ENCODE results near the gene FOXP1.

Gene FOXP1

DNA sequence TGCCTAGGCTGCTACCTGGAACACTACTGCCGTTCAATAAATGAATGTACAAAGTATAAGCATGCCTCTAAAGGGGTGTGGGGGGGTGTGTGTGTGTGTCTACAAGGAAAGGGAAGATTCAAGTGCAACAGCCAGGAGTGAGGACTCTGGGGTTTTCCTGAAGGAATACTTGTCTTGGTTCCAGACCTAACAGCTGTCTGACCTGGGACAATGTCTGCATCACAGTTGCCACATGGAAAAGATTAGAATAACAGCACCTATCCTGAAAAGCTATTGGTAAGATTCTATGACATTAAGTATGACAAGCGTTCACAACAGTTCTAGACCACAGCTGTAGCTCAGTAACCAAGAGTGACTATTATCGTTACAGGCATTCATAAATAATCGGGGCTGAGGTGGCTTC, 345.2 kb downstream of the FOXP1 start:
- no peak for DNase-seq (ENCODE audit: low spot score)

DNA sequence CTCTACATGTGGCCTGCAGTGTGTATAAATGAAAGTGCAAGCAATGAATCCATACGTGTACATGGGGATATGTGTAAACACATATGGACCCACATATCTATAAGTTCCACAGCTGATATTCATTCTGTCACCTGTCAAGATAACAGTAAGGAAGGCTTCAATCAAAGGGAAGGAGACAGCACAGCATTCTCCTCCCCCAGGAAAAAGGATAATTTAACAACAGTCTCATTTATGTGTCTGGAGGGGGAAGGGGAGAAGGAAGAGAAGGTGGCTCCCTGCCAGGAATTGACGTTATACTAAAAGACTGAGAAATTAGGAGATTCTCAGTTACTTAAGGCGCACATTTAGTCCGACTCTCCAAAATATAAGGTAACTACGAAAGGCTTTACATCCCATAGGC, 345.9 kb downstream of the FOXP1 start:
- DNase-seq (ENCODE audit: low spot score), result no peak

DNA sequence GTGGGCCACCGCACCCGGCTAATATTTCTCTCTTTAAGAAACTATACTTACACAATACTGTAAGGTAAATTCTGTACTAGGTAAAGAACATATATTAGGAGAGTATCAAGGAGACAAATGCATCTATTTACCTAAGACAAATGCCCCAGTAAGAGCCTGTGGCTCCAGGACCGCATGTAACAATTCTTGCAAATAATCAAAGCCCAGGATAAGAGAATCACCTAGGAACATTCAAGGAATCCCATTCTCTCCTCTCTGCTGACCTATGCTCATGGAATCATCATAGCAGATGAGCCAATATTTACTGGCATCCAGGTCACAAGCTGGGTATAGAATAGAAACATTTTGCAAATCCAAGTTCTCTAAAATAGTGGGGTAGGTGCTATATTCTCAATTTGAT, 347.7 kb downstream of the FOXP1 start:
- DNase-seq (ENCODE audit: low spot score), result no peak

DNA sequence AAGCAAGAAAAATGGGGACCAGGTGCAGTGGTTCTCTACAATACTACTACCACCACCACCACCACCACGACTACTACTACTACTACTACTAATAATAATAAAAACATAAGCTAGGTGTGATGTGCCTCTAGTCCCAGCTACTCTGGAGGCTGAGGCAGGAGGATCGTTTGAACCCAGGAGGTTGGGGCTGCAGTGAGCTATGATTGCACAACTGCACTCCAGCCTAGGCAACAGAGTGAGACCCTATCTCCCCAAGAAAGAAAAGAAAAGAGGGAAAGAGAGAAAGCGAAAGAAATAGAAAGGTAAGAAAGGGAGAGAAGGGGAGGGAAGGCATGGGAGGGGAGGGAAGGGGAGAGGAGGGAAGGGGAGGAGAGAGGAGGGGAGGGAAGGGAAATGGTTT, 350.6 kb downstream of the FOXP1 start:
- DNase-seq (ENCODE audit: low spot score), result no peak

DNA sequence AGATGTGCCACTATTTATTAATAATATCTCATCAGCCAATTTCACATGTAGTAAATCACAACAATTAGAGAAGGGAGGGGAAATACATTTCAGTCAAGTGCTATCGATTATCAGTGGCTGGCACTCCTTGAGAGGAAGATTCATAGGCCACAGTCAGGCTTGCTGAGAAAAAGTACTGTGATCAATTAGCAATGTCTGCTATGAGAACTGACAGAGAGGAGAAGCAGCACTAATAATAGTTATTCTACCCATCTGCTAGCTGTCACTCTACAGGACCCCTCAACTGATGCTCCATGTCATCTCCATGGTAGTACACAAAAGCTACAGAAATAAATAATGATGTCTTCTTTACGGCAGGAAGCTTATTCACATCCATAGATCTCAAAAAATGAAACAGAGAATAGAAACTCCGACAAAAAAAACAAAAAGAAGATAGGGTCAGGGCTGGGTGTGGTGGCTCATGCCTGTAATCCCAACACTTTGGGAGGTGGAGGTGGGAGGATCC, 351.3 kb downstream of the FOXP1 start:
- no peak for DNase-seq (ENCODE audit: low spot score)

DNA sequence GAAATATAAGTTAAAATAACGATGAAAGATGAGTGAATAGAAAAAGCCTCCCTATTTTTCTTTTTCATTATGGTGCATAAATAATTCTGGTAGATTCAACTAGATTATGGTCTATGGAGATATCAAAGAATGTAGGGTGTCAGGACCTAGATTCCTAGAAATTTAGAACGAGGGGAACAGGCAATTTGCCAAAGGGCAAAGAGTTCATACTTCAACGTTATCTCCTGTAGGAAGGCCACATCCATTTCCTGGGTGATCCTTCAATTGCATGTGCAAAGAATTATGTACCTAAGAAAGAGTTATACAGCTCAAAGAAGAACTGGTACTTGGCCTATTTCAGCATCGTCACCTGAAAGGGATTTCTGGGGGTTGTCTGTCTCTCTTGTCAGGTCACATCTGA, 351.8 kb downstream of the FOXP1 start:
- no peak for DNase-seq (ENCODE audit: low spot score)

DNA sequence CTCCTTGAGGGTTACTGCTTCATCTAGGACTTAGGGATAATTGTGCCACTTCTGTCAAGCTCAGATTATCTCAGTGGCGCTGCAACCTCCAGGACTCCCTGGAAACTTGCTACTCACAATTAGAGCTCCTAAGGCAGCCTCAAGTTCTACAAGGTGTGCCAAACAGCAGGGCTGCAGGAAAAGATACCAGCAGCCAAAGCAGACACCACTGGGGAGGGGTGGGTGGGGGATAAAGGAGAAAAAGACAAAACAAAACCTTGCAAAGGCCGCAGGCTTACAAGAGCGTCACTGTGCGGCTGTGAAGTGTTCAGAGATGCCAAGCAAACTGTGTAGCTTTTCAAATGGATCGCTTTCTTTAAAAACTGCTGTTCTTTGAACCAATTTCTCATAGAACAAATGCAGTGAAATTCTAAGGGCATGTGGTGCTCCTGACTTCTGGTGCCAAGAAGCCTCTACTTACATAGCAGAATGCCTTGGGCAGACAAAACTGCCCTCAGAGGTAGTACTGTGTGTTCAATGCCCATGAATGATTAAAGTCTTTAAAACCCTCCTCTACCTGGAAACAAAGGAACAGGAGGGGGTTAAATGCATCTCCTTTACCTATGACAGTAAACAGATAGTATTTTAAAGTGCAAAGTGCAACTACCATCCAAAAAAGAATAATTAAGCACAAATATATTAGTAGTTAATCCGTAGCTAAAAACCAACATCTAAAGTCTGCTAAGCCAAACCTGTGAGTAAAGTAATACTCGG, 353.4 kb downstream of the FOXP1 start:
- no peak for DNase-seq (ENCODE audit: low spot score)

DNA sequence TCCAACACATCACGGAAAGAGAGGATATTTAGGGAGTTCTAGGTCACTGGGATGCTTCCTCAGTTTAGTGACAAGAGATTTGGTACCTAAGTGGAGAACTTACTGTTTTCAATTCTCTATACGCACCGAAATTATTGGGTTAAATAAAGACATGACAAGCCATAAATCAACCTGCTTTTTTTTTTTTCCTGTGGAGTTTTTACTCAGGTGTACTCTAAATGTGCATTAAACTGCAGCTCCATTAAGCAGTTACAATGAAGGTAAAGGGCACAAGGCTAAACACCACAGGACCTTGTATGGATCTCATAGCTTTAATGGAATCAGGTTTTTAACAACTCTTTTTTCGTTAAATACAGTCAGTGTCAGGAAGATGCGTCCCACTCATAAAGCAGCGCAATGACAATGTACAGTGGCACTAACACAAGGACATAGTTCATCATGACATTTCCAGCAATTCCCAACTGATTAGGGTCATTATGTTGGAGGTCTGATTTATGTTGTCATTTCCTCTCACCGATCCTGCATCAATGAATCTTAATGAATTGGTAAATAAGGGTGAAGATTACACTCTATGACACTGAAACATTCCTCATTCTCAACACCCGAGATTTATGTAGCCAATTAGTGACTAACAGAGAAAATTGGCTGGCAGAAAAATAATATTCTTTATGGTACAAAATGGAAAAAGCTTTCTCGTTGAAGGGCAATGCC, 355.2 kb downstream of the FOXP1 start:
- no peak for DNase-seq (ENCODE audit: low spot score)

DNA sequence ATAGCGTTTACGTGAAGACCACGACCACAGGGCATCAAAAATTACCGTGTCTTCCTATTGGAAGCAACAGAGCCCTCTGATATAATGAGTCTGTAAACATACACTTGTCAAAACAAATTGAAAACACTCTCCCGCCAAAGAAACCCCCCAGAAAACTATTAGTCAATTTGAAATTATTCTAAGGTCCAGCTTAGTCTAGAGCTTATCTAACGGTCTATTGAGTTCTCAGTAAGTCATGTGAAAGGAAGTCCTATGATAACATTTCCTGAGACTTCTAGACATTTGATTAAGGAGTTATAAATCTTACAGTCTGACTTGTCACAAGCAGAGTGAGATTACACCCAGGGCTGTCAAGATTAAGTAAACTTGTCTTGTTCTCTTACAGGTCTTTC, 356.3 kb downstream of the FOXP1 start:
- peak; percentile 35 for DNase-seq (ENCODE audit: low spot score)

DNA sequence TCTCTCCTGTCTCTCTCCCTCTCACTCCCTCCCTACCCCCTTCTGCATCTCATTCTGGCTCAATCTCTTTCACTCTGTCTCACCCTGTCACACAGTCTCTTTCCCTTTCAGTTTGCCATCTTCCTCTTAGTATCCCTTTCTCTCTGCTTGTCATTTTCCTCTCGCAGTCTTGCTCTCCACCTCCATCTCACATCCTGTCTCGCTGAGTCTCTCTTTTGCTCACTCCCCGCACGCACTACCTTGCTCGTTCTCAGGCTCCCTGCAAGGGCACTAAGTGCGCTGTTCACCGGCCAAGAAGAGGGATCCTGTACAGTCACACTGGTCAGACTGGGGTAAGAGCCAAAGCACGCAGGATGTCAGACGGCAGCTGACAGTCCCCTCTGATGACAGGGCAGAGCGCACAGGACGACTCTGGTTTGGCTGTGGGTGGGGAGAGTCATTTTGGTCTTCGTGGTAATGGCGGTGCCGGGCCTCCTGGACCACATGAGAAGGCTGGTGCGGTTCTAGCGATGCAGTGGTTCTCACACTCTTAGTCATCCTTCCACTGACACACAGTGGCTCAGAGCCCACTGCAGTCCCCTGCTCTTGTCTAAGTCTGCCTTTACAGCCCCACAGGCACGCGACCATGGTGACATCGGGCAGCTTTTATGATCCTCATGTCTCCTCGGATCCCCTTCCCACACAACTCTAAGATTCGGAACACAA, 356.8 kb downstream of the FOXP1 start:
- DNase-seq (ENCODE audit: low spot score), result peak; percentile 89

DNA sequence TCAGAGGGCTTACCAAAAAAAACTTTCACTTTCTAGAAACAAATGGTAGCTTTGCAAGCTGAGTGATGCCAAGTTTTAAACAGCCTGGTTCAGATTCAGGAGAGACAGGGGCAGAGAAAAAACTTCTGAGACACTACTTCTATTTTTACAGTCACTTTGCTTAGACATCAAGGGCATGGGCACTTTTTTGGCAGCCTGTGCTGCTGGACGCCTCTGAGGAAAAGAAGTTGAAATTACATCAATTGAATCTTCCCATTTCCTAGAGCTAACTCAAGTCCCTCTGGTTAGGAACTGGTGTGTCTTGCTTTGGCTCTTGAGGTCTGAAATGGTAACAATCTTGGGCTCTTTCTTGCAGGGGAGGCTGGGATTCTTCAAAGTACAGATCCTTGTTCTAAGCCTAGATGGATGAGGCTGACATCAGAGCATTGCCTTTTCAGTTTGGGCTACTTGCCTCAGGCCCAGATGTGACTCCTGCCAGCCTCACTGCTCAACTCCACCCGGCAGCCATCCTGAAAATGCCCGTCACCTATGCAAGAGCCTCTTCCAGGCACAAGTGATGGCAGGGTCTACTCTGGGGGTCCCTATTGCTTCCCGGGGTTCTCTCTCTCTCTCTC, 357.5 kb downstream of the FOXP1 start:
- no peak for DNase-seq (ENCODE audit: low spot score)

DNA sequence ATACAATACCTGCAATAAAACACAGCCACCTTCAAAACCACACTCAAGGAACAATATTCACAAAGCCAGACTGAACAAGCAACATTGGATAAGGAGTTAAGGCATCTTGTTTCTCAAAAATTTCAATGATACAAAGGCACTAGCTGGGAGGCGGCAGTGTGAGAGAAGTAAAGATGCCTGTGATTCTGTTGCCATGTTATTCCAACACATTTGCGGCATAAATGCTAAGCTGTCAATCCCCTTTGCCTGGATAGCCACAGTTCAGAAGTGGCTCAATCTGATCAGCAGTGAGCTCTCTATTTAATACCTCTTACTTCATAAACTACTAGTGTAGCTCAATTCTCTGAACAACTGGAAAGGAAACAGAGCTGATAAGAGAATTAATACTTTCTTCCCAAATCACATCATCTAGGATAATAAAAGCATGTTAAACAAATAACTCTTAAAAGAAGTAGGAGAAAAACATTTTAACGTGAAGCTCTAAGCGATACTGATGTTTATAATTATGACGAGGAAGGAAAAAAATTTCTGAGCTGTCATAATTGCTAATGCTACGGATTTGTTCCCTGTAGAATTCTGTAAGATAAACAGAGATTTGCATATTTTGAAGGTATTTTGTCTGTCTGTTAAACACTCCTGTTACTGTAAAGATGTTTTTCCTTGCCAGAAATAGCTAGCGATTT, 358.4 kb downstream of the FOXP1 start:
- no peak for DNase-seq (ENCODE audit: low spot score)

DNA sequence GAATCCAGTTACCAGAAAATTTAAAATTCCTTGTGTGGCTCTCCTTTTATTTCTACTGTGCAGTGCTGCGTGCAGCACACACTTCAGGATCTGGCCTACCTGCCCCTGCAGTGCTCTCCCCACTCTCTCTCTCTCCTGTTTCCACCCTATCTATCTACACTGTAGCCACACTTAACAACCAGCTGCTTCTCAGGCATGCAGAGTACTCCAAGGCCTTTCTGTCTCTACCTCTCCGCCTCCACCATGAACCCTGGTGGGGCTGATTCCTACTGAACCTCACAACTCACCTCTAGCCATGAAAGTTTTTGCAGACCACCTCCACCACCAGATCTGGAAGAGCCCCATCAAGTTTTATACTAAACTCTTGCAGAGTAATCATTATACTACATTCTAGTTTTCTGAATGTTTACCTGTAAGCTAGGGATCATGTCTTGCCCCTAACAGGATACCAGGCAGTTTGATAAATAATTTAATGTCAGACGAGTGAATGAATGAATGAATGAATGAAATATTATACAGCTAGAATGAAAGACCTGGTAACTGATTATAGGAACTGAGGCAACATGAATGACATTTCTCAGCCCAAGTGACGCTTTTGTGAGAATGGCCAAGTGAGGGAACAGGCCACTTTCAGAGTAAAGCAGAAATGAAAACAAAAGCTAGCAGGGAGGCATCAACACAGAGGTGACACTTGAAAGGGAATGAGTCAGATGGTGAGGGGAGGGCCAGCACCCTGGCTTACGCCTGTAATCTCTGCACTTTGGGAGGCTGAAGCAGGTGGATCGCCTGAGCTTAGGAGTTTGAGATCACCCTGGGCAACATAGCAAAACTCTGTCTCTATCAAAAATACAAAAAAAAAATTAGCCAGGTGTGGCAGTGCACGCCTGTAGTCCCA, 363.5 kb downstream of the FOXP1 start:
- peak; percentile 31 for DNase-seq (ENCODE audit: low spot score)

DNA sequence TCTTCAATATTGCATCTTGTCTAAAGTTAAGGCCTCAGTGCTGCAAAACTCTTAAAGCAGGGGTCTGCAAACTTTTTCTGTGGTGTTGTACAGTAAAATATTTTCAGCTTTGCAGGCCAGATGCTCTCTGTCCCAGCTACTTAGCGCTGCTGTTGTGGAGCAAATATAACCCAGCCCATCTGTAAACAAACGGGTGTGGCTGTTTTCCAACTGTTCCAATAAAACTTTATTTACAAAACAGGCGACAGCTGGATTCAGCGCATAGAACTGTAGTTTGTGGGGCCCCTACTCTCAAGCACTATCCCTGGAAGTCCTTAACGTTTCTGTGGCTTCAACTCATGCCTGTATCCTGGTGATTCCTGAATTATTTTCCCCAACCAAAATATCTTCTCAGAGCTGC, 365.0 kb downstream of the FOXP1 start:
- DNase-seq (ENCODE audit: low spot score), result no peak

DNA sequence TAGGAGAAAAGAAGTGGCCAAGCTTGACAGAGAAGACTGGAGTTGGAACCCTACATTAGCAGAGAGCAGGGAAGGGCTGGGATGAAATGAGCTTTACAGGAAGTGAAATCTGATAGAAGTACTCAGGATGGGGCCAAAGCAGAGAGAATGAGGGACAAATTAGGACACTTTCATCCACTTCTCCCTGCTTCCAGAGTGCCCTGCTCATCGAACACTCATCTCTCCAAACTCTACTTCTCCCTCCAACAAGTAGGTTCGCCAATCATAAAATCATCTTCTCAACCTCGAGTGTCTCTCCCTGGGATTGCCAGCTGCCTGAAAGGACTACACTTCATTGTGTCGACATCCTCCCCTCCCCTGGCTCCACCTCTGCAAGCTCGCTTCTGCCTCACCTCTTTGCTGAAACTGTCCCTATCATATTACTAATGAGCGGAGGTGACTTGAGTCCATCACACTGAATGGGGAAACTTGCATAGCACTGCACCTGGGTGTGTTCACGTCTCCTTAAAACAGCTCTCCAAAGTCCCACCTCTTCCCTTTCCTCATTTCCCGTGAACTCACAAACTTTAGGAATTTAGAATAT, 365.8 kb downstream of the FOXP1 start:
- no peak for DNase-seq (ENCODE audit: low spot score)

DNA sequence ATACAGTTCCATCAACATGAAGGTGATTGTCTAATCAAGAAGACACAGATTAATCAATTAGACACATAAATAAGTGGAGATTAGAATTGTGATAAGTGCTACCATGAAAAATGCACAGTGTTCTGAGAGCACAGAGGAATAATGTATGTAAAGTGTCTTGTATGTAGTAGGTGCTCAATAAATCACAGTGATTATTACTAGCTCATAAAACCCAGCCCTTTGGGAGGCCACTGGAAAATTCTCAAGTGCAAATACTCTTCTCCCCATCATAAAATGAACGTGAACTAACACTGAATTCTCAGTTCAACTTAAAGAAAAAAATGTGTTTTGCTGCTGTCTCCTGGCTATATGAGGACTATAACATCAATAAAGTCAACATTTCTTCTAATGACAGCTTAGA, 368.2 kb downstream of the FOXP1 start:
- DNase-seq (ENCODE audit: low spot score), result no peak

DNA sequence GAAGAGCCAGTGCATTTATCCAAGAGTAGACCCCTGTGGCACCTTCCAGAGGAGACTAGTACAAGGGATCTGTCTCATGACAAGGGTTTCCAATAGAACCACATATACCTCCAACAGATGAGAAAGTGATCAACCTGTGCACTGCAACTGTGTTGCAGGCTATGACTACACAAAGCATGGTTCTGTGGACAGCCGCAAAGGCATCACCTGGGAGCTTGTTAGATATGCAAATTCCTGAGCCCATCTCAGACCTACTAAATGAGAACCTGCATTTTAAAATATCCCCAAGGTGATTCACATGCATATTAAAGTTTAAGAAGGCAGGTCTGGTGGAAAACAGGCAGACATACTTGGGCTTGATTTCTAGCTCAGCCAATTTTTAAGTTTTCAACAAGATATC, 368.7 kb downstream of the FOXP1 start:
- DNase-seq (ENCODE audit: low spot score), result no peak

DNA sequence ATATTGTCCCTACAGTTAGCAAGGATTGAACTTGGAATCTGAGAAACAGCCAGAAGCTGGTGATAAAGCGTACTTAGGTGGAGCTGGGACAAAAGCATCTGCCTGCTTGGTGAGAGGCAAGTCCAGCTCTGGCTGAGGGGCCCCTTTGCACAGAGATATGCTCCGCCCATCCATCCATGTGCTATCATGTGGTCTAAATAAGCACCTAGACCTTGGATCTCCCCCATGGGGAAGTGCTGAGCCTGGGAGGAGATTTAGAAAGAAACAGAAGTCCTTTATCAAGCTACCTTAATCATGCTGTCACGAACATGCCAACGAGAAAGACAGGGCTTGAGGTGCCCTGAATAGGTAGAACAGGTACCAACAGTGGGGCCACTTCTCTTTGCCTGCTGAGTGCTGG, 369.5 kb downstream of the FOXP1 start:
- DNase-seq (ENCODE audit: low spot score), result no peak

DNA sequence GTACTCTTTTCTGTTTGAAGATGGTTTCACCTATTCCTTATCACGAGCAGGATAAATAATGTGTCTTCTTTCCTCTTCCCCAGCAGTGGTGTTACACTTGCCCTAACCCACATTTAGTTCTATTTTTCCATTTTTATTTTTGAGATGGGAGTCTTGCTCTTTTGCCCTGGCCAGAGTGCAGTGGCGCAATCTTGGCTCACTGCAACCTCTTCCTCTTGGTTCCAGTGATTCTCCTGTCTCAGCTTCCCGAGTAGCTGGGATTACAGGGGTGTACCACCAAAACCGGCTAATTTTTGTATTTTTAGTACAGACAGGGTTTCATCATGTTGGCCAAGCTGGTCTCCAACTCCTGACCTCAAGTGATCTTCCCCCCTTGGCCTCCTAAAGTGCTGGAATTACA, 372.4 kb downstream of the FOXP1 start:
- DNase-seq (ENCODE audit: low spot score), result no peak

DNA sequence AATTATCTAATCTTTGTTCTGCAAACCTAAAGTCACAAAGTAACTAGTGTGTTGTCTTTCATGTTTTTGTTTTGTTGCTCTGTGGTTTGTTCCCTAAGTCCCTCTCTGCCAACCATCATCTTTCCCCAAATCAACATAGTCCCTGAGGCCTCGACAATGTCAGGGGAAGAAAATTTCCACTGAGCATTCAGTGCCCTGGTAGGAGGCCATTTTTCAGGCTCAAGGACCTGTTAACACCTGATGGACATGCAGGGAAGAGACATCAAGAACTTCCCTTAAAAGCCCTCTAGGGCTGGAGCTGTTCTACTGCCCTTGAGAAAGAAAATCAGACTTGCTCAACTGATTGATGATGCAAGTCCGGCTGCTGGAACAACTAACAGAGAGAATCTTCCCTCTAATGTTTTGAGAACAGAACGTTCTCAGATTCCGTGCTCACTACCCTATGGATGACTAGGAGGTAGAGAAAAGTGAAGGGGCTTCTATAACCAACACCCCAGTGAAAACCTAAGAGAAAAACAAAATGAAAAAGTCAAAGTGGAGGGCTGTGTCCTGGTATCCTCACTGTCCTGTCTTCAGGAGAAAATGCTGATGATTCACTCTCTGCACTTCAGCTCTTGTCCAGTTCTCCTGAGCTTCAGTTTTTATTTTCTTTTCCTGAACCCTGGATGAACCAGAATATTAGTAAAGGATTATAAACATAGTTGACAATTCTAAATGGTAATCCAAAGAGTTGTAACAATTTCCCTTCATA, 373.1 kb downstream of the FOXP1 start:
- no peak for DNase-seq (ENCODE audit: low spot score)

Measured in CD4-positive, alpha-beta T cell treated with Interleukin-2 at 100 ng/mL for 4 hours (primary cell).